Calu3 (cell line): ENCODE data around the gene ZNF564. TPM values are rescaled to one million over a fixed set of nuclear protein-coding genes. Genes with fewer than 3 reads are reported as not detected.

Experiments
- BruUV-seq: library from RNA; stranded (reverse); fragments of 400-500 nt; replicated peaks from 2 replicates; lab custom pipeline; 2021; lab: Mats Ljungman, UMichigan
- CTCF ChIA-PET: fragments of 300-600 bp; sonication (Branson Sonifier 250); formaldehyde crosslinking; loops from one replicate; lab custom pipeline; 2022; ENCODE audit warnings: antibody characterized with exemption; lab: Charles Lee
- DNase-seq: peaks from one replicate; pipeline ENCODE4 v3.0.0; 2022
- H3K27ac Mint-ChIP-seq: one replicate; pipeline ENCODE4 v1.8.0; 2022; ENCODE audit warnings: mixed read lengths; ENCODE audit not compliant: unreplicated experiment
- H3K27me3 Mint-ChIP-seq: one replicate; pipeline ENCODE4 v1.8.0; 2022; ENCODE audit warnings: mixed read lengths; ENCODE audit not compliant: unreplicated experiment
- H3K36me3 Mint-ChIP-seq: one replicate; pipeline ENCODE4 v1.8.0; 2022; ENCODE audit warnings: mild to moderate bottlenecking, moderate library complexity, mixed read lengths; ENCODE audit not compliant: insufficient read depth, unreplicated experiment
- H3K4me1 Mint-ChIP-seq: one replicate; pipeline ENCODE4 v1.8.0; 2022; ENCODE audit warnings: mild to moderate bottlenecking, low read depth, mixed read lengths; ENCODE audit not compliant: unreplicated experiment
- H3K4me3 Mint-ChIP-seq: one replicate; pipeline ENCODE4 v1.8.0; 2022; ENCODE audit warnings: mild to moderate bottlenecking, low read depth, moderate library complexity, mixed read lengths; ENCODE audit not compliant: unreplicated experiment
- H3K9me3 Mint-ChIP-seq: one replicate; pipeline ENCODE4 v1.8.0; 2022; ENCODE audit warnings: low read depth, mixed read lengths; ENCODE audit not compliant: unreplicated experiment
- CTCF ChIP-seq: fragments of 200-600 bp; IDR thresholded peaks from one replicate; pipeline ENCODE4 v1.8.0; 2022; ENCODE audit warnings: antibody characterized with exemption; ENCODE audit not compliant: unreplicated experiment
- intact Hi-C: fragments of 100-400 bp; cut with micrococcal nuclease; formaldehyde crosslinking; loops from one replicate; pipeline ENCODE4 v1.10.0; 2022; ENCODE audit not compliant: unreplicated experiment
- total RNA-seq: library from RNA; stranded (reverse); gene quantifications from 2 replicates; pipeline ENCODE4 v1.2.3, GENCODE V29; 2022

The ZNF564 gene
- total RNA-seq, 1 experiment from 2014 or later: 6.6 TPM

- no peaks in the 10 kb centered on the region for H3K4me1 Mint-ChIP-seq
- peaks cover 8% of the 10 kb centered on the region for H3K9me3 Mint-ChIP-seq
- no peak for DNase-seq
- no TSS peak for BruUV-seq
- CTCF ChIA-PET: no interaction called here
- intact Hi-C loops: no loop called here
- no peak overlapping the region for H3K4me3 Mint-ChIP-seq
- H3K36me3 Mint-ChIP-seq: peaks cover 35% of the 10 kb centered on the region
- TF ChIP-seq CTCF: no peak
- no peaks in the 10 kb centered on the region for H3K27me3 Mint-ChIP-seq
- no peak overlapping the region for H3K27ac Mint-ChIP-seq
Observed at GRCh38 chr19:12527034-12527836, 24.0 kb downstream of the ZNF564 start.

- CTCF ChIA-PET: no interaction called here
- Mint-ChIP-seq H3K4me1 (no peaks in the 10 kb centered on the region), H3K27ac (no peak overlapping the region), H3K36me3 (peaks cover 40% of the 10 kb centered on the region), H3K27me3 (no peaks in the 10 kb centered on the region), H3K4me3 (no peak overlapping the region), H3K9me3 (peaks cover 4% of the 10 kb centered on the region)
- no peak for DNase-seq
- intact Hi-C loops: no loop called here
- TF ChIP-seq CTCF: no peak
- TSS peak; percentile 6 for BruUV-seq
Observed at GRCh38 chr19:12526542-12526941, 24.7 kb downstream of the ZNF564 start.

- no peak for DNase-seq
- no peak for TF ChIP-seq CTCF
- Mint-ChIP-seq H3K27me3 (no peaks in the 10 kb centered on the region), H3K4me1 (no peaks in the 10 kb centered on the region), H3K27ac (no peak overlapping the region), H3K9me3 (peaks cover 3% of the 10 kb centered on the region), H3K4me3 (no peak overlapping the region), H3K36me3 (peaks cover 32% of the 10 kb centered on the region)
- no TSS peak for BruUV-seq
- intact Hi-C loops: no loop called here
- CTCF ChIA-PET: no interaction called here
Observed at GRCh38 chr19:12521996-12522395, 29.3 kb downstream of the ZNF564 start.

GRCh38 chr19:12513531-12514061 is 37.7 kb downstream of the ZNF564 start:
- CTCF ChIA-PET: no interaction called here
- intact Hi-C loops: no loop called here
- Mint-ChIP-seq H3K4me3 (no peak overlapping the region), H3K4me1 (no peaks in the 10 kb centered on the region), H3K27me3 (no peaks in the 10 kb centered on the region), H3K36me3 (peaks cover 5% of the 10 kb centered on the region), H3K9me3 (peaks cover 13% of the 10 kb centered on the region), H3K27ac (no peak overlapping the region)
- BruUV-seq: no TSS peak
- TF ChIP-seq CTCF: no peak
- DNase-seq: no peak
